NT2/D1 (cell line): ENCODE results near the gene PATJ.
"Not testable (repeated sequence)": the region's sequence is repeated elsewhere in the genome, so short reads cannot be mapped to it uniquely, and the experiment has no call there.

ENCODE experiments used
- DNase-seq: peaks from one replicate; pipeline ENCODE4 v3.0.0-alpha.2; 2011; ENCODE audit warnings: low read depth, low spot score
- H3K27me3 ChIP-seq: 2 replicates; pipeline ENCODE4 v1.6.0; 2011; ENCODE audit warnings: mild to moderate bottlenecking; ENCODE audit not compliant: insufficient read length, insufficient read depth
- H3K36me3 ChIP-seq: 2 replicates; pipeline ENCODE4 v1.6.1; 2011; ENCODE audit warnings: mild to moderate bottlenecking, low read length, mixed read lengths; ENCODE audit not compliant: insufficient read depth, insufficient read length
- H3K4me1 ChIP-seq: 2 replicates; pipeline ENCODE4 v1.5.1; 2011; ENCODE audit not compliant: insufficient read depth, insufficient read length
- H3K4me3 ChIP-seq: 2 replicates; pipeline ENCODE4 v1.5.1; 2011; ENCODE audit warnings: low read depth; ENCODE audit not compliant: insufficient read length
- H3K9ac ChIP-seq: 2 replicates; pipeline ENCODE4 v1.6.0; 2011; ENCODE audit warnings: low read depth; ENCODE audit not compliant: insufficient read length
- H3K9me3 ChIP-seq: 2 replicates; pipeline ENCODE4 v1.5.1; 2011; ENCODE audit warnings: mild to moderate bottlenecking, low read length; ENCODE audit not compliant: insufficient read depth
- SUZ12 ChIP-seq: IDR thresholded peaks from 2 replicates; pipeline ENCODE4 v1.6.1; 2011; ENCODE audit not compliant: insufficient read length, insufficient read depth; ENCODE audit errors: extremely low read depth
- YY1 ChIP-seq: IDR thresholded peaks from 2 replicates; pipeline ENCODE4 v1.6.1; 2011; ENCODE audit not compliant: insufficient read length, insufficient read depth
- ZNF274 ChIP-seq: IDR thresholded peaks from 2 replicates; pipeline ENCODE4 v1.6.1; 2011; ENCODE audit warnings: mild to moderate bottlenecking, low read depth, low read length

PATJ gene

GRCh38 chr1:61844006-61844405, 101.7 kb downstream of the PATJ start:
- Histone ChIP-seq H3K9ac (no peak overlapping the region), H3K4me1 (no peaks in the 10 kb centered on the region), H3K4me3 (no peak overlapping the region), H3K9me3 (peaks cover 5% of the 10 kb centered on the region; the same call in 1 of the 2 replicates), H3K27me3 (no peaks in the 10 kb centered on the region), H3K36me3 (no peaks in the 10 kb centered on the region)
- no peak for TF ChIP-seq YY1
- TF ChIP-seq SUZ12: no peak
- no peak for TF ChIP-seq ZNF274
- DNase-seq: no peak

DNA sequence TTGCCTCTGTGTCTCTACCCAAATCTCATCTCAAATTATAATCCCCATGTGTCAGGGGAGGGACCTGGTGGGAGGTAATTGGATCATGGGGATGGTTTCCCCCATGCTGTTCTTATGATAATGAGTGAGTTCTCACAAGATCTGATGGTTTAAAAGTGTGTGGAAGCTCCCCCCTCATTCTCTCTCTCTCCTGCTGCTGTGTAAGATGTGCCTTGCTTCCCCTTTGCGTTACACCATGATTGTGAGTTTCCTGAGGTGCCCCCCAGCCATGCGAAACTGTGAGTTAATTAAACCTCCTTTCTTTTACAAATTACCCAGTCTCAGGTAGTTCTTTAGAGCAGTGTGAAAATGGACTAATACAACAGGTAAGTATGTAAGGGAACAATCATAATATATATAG, 102.4 kb downstream of the PATJ start:
- not testable (repeated sequence) for H3K27me3 ChIP-seq, H3K4me1 ChIP-seq, H3K9me3 ChIP-seq, DNase-seq, H3K36me3 ChIP-seq, H3K4me3 ChIP-seq, H3K9ac ChIP-seq

- Histone ChIP-seq H3K4me3 (no peak overlapping the region), H3K9me3 (no peaks in the 10 kb centered on the region), H3K9ac (no peak overlapping the region), H3K4me1 (no peaks in the 10 kb centered on the region), H3K36me3 (no peaks in the 10 kb centered on the region), H3K27me3 (no peaks in the 10 kb centered on the region)
- no peak for DNase-seq
- no peak for TF ChIP-seq YY1
- no peak for TF ChIP-seq ZNF274
- no peak for TF ChIP-seq SUZ12
Measured at GRCh38 chr1:61851235-61851634, 109.0 kb downstream of the PATJ start.

DNA sequence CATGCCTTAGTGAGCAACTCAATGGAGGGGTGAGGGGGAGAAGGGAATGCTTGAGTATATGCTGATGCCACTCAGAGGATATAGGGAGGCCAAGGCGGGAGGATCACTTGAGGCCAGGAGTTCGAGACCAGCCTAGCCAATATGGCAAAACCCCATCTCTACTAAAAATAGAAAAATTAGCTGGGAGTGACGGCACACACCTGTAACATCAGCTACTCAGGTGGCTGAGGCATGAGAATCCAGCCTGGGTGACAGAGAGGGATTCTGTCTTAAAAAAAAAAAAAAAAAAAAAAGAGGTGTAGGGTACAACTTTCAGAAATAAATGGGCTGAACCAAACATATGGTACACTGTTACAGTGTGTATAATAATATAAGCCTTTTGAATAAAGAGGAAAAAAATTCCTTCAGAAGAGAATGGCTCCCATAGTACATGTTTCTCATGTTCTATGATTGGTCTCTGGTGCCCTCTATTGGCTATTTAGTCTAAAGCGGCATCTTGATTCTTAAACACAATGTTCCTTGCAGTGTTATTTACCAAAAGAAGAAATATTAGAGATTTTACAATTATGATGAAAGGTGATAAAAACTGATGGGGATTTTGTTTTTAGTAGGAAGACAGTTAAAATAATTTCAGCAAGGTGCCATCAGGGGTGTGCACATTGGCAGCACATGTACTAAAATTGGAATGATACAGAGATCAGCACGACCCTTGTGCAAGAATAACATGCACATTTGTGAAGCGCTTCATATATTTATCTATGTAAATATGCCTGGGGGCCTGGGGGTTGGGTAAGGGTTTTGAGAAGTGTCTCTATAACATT, 109.8 kb downstream of the PATJ start:
- Histone ChIP-seq H3K9me3 (no peaks in the 10 kb centered on the region), H3K36me3 (no peaks in the 10 kb centered on the region), H3K4me3 (no peak overlapping the region), H3K4me1 (no peaks in the 10 kb centered on the region), H3K9ac (no peak overlapping the region), H3K27me3 (no peaks in the 10 kb centered on the region)
- TF ChIP-seq SUZ12 (no peak), ZNF274 (no peak), YY1 (no peak)
- peak; percentile 65 for DNase-seq

GRCh38 chr1:61852670-61853015, 110.4 kb downstream of the PATJ start:
- Histone ChIP-seq H3K9ac (no peak overlapping the region), H3K4me3 (no peak overlapping the region), H3K36me3 (no peaks in the 10 kb centered on the region), H3K4me1 (no peaks in the 10 kb centered on the region), H3K27me3 (no peaks in the 10 kb centered on the region), H3K9me3 (no peaks in the 10 kb centered on the region)
- no peak for DNase-seq
- no peak for TF ChIP-seq ZNF274
- TF ChIP-seq SUZ12: no peak
- no peak for TF ChIP-seq YY1

DNA sequence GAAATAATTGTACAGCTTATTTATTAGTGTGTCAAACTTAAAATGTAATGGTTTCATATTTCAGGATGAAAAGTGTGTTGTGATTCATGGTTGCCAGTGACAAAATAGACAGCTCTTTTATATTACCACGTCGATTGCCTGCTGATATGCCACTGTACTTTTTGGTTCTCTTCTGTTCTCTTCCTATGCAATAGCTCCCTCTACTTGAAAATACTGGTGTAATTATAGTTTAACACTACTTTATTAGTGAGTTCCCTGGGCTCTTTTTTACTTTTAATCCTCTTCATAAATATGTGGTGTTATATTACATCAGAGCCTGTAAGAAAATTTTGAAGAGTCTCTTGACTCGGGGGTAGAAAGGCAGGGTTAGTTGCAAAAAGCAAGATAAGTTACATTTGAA, 111.3 kb downstream of the PATJ start:
- TF ChIP-seq ZNF274: no peak
- TF ChIP-seq SUZ12: no peak
- no peak for TF ChIP-seq YY1
- no peaks in the 10 kb centered on the region for H3K36me3 ChIP-seq
- H3K4me1 ChIP-seq: no peaks in the 10 kb centered on the region
- H3K9me3 ChIP-seq: no peaks in the 10 kb centered on the region
- no peak for DNase-seq
- H3K27me3 ChIP-seq: no peaks in the 10 kb centered on the region
- H3K4me3 ChIP-seq: no peak overlapping the region
- no peak overlapping the region for H3K9ac ChIP-seq

DNA sequence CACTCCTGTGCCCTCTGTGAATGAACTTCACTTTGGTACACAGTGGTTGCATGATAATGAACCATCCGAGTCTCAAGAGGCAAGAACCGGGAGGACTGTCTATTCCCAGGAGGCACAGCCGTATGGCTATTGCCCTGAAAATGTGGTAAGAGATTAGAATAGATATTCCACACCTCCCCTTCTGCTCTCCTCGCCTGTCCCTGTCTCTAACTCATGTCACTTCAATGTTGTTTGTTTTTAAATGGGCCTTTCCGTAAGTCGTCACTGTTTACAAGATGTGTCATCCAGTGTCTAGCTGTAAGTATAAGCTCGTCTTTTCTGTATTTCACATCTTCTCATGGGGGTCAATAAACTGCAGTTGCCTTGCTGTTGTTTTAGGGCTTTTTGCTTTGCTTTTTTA, 122.2 kb downstream of the PATJ start:
- TF ChIP-seq SUZ12 (no peak), ZNF274 (no peak), YY1 (no peak)
- no peak for DNase-seq
- Histone ChIP-seq H3K4me1 (no peaks in the 10 kb centered on the region), H3K36me3 (peaks cover 10% of the 10 kb centered on the region), H3K27me3 (no peaks in the 10 kb centered on the region), H3K9ac (no peak overlapping the region), H3K9me3 (no peaks in the 10 kb centered on the region), H3K4me3 (no peak overlapping the region)
